SHP77 treated with DMSO at 0.1 percent for 48 hours (cell line): ENCODE results near the gene ZNF22.

ENCODE experiments used
- DNase-seq: peaks from one replicate; lab custom pipeline; 2025; lab: John Stamatoyannopoulos, UW

ZNF22 gene

GRCh38 chr10:45000752-45001380 lies at the start of gene ZNF22:
ZNF22 (plus strand) TSS chr10:45000923; CDS start chr10:45003369, 2,446 bp downstream.
- no peak for DNase-seq

DNA sequence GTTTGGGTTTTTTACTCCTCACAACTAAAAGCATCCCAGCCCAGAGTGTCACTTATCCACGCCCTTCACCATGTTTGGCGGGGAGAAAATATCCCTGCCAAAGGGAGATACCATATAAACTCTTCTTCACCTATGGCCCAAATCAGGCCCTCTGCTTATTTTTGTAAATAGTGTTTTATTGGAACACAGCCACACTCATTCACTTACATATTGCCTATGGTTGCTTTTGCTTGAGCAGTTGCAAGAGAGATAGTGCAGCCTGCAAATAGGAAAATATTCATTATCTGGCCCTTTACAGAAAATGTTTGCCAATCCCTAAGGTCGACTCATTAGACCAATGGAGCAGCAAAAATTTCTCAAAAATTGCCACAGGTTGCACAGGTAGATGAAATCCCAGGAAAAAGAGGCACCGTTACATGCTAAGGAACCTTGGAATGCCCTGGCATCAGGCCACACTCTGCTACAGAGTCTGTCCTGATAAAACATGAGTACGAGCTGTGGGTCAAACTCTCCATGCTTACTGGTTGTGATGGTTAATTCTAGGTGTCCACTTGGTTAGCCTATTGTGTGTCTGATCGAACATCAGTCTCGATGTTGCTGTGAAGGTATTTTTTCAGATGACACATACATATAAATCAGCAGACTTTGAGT lies 49.0 kb upstream of the ZNF22 start:
- DNase-seq: no peak

DNA sequence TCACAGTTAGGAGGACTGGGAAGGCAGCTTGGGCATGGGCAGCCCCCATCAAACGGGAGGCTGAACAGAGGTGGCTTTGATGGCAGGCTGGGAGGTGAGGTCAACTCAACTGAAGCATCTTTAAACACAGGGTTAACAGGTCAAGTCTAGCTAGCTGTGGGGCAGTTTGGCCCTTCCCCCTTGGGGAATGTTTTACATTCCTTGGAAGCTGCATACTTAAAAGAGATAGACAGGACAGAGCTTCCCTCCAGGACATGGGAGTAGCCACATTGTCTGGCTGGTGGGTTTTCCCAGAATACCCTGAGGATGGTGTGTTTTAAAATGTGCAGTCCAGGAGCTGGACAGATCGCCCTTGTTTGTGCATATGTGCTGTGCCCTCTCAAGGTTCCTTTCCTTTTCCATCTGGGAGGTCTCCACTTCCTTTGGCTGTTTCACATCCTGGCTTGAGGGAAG lies 47.9 kb upstream of the ZNF22 start:
- DNase-seq: no peak

DNA sequence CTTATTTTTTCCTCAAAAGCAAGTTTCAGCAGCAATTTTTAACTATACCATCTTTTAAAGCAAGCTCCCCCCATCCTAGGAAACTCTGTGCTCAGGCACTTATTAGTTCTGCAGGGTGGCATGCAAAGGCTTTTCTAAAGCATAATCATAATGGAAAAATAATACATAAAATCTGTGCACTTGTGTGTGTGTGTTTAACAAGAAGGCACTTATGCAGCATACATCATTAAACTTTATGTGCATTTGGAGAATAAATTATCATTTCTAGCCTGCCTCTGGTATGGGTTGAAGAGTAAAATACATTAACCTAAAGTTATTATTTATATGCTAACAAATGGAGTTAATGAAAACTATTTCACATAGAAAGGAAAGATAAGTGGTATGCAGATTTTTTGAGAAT lies 46.7 kb upstream of the ZNF22 start:
- no peak for DNase-seq

DNA sequence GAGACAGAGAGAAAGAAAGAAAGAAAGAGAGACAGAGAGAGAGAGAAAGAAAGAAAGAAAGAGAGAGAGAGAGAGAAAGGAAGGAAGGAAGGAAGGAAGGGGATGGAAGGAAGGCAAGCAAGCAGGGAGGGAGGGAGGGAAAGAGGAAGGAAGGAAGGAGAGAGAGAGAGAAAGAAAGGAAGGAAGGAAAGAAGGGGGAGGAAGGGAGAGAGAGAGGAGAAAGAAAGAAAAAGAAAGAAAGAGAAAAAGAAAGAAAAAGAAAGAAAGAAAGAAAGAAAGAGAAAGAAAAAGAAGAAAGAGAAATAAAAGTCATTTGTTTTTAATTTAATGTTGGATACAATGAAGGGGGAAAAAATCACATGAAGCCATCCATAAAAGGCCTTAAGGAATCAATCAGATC lies 45.8 kb upstream of the ZNF22 start:
- no peak for DNase-seq

GRCh38 chr10:44955413-44956070 lies 45.2 kb upstream of the ZNF22 start:
- no peak for DNase-seq

DNA sequence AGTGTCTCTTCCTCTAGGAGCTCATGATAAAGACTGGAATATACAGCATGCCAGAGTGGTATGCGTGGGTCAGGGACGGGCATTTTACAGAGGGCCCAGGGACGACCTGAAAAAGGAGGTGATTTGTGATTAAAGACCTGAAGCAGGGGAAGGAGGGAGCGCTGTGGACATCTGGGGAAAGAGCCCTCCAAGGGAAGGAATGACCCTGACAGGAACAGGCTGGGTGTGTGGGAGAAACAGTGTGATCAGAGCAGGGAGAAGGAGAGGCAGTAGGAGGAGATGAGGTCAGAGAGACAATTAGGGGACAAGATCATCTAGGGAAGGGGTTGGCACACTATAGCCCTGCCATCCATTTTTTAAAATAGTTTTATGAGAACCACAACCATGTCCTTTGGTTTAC lies 44.5 kb upstream of the ZNF22 start:
- DNase-seq: no peak

DNA sequence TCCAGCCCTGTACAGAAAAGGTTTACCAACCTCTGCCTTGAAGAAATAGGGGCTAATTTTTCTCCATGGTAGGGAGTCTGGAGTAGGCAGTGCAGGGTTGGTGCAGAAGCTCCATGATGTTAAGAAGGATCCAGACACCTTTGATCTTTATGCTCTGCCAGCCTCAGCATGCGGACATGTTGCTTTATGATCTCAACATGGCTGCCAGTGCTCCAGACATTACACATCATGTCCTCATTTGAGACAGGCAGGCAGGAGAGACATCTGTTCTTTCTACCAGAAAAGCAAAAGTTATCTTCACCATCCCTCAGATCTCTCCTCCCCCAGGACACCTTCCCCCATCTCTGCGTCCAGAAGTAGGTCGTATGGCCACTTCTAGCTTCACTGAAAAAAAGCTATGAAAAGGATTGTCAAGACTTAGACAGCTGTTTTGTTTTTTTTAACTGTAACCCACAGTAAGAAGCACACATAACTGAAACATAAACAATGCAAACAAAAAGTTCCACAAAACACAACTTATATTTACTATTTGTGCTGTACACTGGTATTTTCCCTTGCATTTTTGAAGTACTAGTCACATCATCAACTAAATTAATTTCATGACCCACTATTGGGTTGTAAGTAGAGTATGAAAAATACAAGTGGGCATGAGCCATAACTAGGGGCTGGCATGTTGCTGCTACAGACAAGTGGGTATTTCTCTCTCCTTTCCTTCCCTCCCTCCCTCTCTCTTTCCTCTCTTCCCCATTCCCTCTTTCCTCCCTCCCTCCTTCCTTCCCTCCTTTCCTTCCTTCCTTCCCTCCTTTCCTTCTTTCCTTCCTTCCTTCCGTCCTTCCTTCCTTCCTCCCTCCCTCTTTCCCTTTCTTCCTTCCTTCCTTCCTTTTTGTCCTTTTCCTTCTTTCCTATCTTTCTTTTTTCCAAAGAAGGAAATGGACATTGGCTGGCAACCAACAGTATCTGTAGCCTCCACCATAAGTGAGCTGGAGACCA lies 43.7 kb upstream of the ZNF22 start:
- DNase-seq: no peak

- DNase-seq: no peak
These were observed 42.4 kb upstream of the ZNF22 start for GRCh38 chr10:44958196-44958897.

- DNase-seq: no peak
These were observed 41.9 kb upstream of the ZNF22 start for GRCh38 chr10:44958898-44959246.

- peak; percentile 52 for DNase-seq
These were observed 41.3 kb upstream of the ZNF22 start, which contains the start of gene RASSF4 for GRCh38 chr10:44959247-44960087. RASSF4 (plus strand) TSS chr10:44959802; CDS start chr10:44970203, 10,401 bp downstream.

DNA sequence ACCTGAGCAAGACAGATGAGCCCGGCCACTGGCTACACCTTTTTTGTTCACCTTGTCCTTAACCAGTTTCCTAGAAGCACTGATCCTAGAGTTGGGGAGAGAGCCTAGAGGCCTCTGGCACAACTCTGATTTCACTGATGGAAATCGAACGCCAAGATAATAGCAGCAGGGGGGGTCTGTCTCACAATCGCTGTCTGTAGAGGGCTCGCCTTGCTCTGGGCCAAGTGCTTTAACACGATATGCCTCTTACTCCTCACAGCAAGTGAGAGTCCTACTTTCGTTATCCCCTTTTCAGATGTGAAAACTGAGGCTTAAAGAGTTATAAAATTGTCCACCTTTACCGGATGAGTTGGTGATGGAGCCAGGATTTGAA lies 40.6 kb upstream of the ZNF22 start:
- DNase-seq: no peak

GRCh38 chr10:44960482-44961229 lies 40.1 kb upstream of the ZNF22 start:
- no peak for DNase-seq

GRCh38 chr10:44961230-44961571 lies 39.5 kb upstream of the ZNF22 start:
- DNase-seq: no peak

- DNase-seq: no peak
These were observed 38.6 kb upstream of the ZNF22 start for GRCh38 chr10:44961931-44962750.

GRCh38 chr10:44962870-44963738 lies 37.6 kb upstream of the ZNF22 start:
- DNase-seq: peak; percentile 35

GRCh38 chr10:44963772-44964633 lies 36.7 kb upstream of the ZNF22 start:
- no peak for DNase-seq
